Pulmonary artery endothelial cell (primary cell): ENCODE measurements around the gene AFAP1L2. TPM values are rescaled to one million over a fixed set of nuclear protein-coding genes. Genes with fewer than 3 reads are reported as not detected.

Source experiments
- total RNA-seq: library from RNA; depleted of rRNA; stranded (reverse); fragments of >200 nt; gene quantifications from 2 replicates; pipeline ENCODE4 v1.2.3, GENCODE V29; 2014

The AFAP1L2 gene
- total RNA-seq, 1 donor from 2014 or later = 1.3 TPM

Other genes with a start within 250 kb of the AFAP1L2 start
- 12.8 and 15.7 TPM in 2 replicates for gene CCDC186, start 230.3 kb downstream of the AFAP1L2 start, total RNA-seq
- not detected in 2 replicates for gene TDRD1, start 225.1 kb downstream of the AFAP1L2 start, total RNA-seq
- gene VWA2, start 165.2 kb downstream of the AFAP1L2 start, total RNA-seq = not detected in 2 replicates